ENCODE results near the gene SPRN. TPM values are rescaled to one million over a fixed set of nuclear protein-coding genes. Genes with fewer than 3 reads are reported as not detected.

Gene SPRN
- total RNA-seq, 1 experiment from 2014 or later: not detected

- no peaks in the 10 kb centered on the region for H3F3A ChIP-seq (ENCODE audit: insufficient read depth, low read depth)
- H2AFZ ChIP-seq: no peak overlapping the region
- no peaks in the 10 kb centered on the region for H3K36me3 ChIP-seq (ENCODE audit: low read depth)
- DNase-seq: no peak
- H3K4me2 ChIP-seq: no peak overlapping the region
- CTCF ChIA-PET: no interaction called here
- no peaks in the 10 kb centered on the region for H4K20me1 ChIP-seq (ENCODE audit: insufficient read depth)
- no peaks in the 10 kb centered on the region for H3K79me2 ChIP-seq (ENCODE audit: low read depth)
- H3K9me3 ChIP-seq (ENCODE audit: insufficient read depth, low read depth): no peaks in the 10 kb centered on the region
- H3K9me2 ChIP-seq (ENCODE audit: insufficient read depth): no peaks in the 10 kb centered on the region
- no peak overlapping the region for H3K27ac ChIP-seq
- BruUV-seq (replicated peaks): no TSS peak
- intact Hi-C loops (cut with micrococcal nuclease; ENCODE audit: unreplicated experiment): no loop called here
- POLR2A ChIA-PET (ENCODE audit: unreplicated experiment): no interaction called here
- peaks cover 16% of the 10 kb centered on the region for H3K27me3 ChIP-seq (ENCODE audit: insufficient read depth, low read depth)
- no peak overlapping the region for H3K4me3 ChIP-seq
- no peak for TF ChIP-seq EZH2 (IDR thresholded peaks at IDR 0.05; ENCODE audit: low read depth)
- TF ChIP-seq CTCF (conservative IDR thresholded peaks at IDR 0.05): no peak
- H3K4me1 ChIP-seq (replicated peaks; ENCODE audit: insufficient read depth): no peaks in the 10 kb centered on the region
Observed at GRCh38 chr10:133451346-133451745, 26.9 kb upstream of the SPRN start.

- no peaks in the 10 kb centered on the region for H3F3A ChIP-seq (ENCODE audit: insufficient read depth, low read depth)
- no peak overlapping the region for H3K27ac ChIP-seq
- DNase-seq: no peak
- H3K9me3 ChIP-seq (ENCODE audit: insufficient read depth, low read depth): no peaks in the 10 kb centered on the region
- no peaks in the 10 kb centered on the region for H4K20me1 ChIP-seq (ENCODE audit: insufficient read depth)
- H3K9me2 ChIP-seq (ENCODE audit: insufficient read depth): no peaks in the 10 kb centered on the region
- H3K27me3 ChIP-seq (ENCODE audit: insufficient read depth, low read depth): no peaks in the 10 kb centered on the region
- H3K79me2 ChIP-seq (ENCODE audit: low read depth): no peaks in the 10 kb centered on the region
- ChIA-PET POLR2A (ENCODE audit: unreplicated experiment) (no interaction called here), CTCF (no interaction called here)
- intact Hi-C loops (cut with micrococcal nuclease; ENCODE audit: unreplicated experiment): no loop called here
- BruUV-seq (replicated peaks): no TSS peak
- H3K4me3 ChIP-seq: no peak overlapping the region
- H3K4me1 ChIP-seq (replicated peaks; ENCODE audit: insufficient read depth): no peaks in the 10 kb centered on the region
- H2AFZ ChIP-seq: no peak overlapping the region
- TF ChIP-seq CTCF (conservative IDR thresholded peaks at IDR 0.05) (no peak), EZH2 (IDR thresholded peaks at IDR 0.05; ENCODE audit: low read depth) (no peak)
- no peaks in the 10 kb centered on the region for H3K36me3 ChIP-seq (ENCODE audit: low read depth)
- H3K4me2 ChIP-seq: no peak overlapping the region
Observed at GRCh38 chr10:133448120-133448519, 23.7 kb upstream of the SPRN start.

GRCh38 chr10:133446979-133447378 lies 22.6 kb upstream of the SPRN start:
- Histone ChIP-seq H3K27me3 (ENCODE audit: insufficient read depth, low read depth) (no peaks in the 10 kb centered on the region), H3K79me2 (ENCODE audit: low read depth) (no peaks in the 10 kb centered on the region), H2AFZ (no peak overlapping the region), H3K9me2 (ENCODE audit: insufficient read depth) (no peaks in the 10 kb centered on the region), H3K36me3 (ENCODE audit: low read depth) (no peaks in the 10 kb centered on the region), H3K9me3 (ENCODE audit: insufficient read depth, low read depth) (no peaks in the 10 kb centered on the region), H3K4me3 (no peak overlapping the region), H3K4me2 (no peak overlapping the region), H3K4me1 (replicated peaks; ENCODE audit: insufficient read depth) (no peaks in the 10 kb centered on the region), H4K20me1 (ENCODE audit: insufficient read depth) (no peaks in the 10 kb centered on the region), H3F3A (ENCODE audit: insufficient read depth, low read depth) (no peaks in the 10 kb centered on the region), H3K27ac (no peak overlapping the region)
- no TSS peak for BruUV-seq (replicated peaks)
- CTCF ChIA-PET: no interaction called here
- no peak for DNase-seq
- intact Hi-C loops (cut with micrococcal nuclease; ENCODE audit: unreplicated experiment): no loop called here
- TF ChIP-seq CTCF (conservative IDR thresholded peaks at IDR 0.05): no peak
- TF ChIP-seq EZH2 (IDR thresholded peaks at IDR 0.05; ENCODE audit: low read depth): no peak
- POLR2A ChIA-PET (ENCODE audit: unreplicated experiment): no interaction called here

Data from PC-9 (cell line).